GM18526 (cell line): ENCODE measurements around the gene SLC22A4.

ENCODE experiments used
- POLR2A ChIP-seq: IDR thresholded peaks from 3 replicates; pipeline ENCODE4 v1.6.1; 2011; ENCODE audit not compliant: insufficient read length; ENCODE audit errors: extremely low read depth

The SLC22A4 gene

GRCh38 chr5:132267931-132268768 is 26.0 kb upstream of the SLC22A4 start:
- TF ChIP-seq POLR2A, result no peak

- TF ChIP-seq POLR2A, result no peak
These were observed 25.2 kb upstream of the SLC22A4 start for GRCh38 chr5:132268769-132269551.

GRCh38 chr5:132269635-132270334 is 24.4 kb upstream of the SLC22A4 start:
- TF ChIP-seq POLR2A, result no peak

- no peak for TF ChIP-seq POLR2A
These were observed 23.9 kb upstream of the SLC22A4 start for GRCh38 chr5:132270335-132270665.

- TF ChIP-seq POLR2A, result no peak
These were observed 23.5 kb upstream of the SLC22A4 start for GRCh38 chr5:132270706-132271105.

GRCh38 chr5:132271251-132272246 is 22.6 kb upstream of the SLC22A4 start:
- TF ChIP-seq POLR2A, result no peak

- no peak for TF ChIP-seq POLR2A
These were observed 21.6 kb upstream of the SLC22A4 start for GRCh38 chr5:132272311-132273210.

- TF ChIP-seq POLR2A, result no peak
These were observed 20.6 kb upstream of the SLC22A4 start for GRCh38 chr5:132273631-132274030.

GRCh38 chr5:132274050-132274792 is 20.0 kb upstream of the SLC22A4 start:
- no peak for TF ChIP-seq POLR2A

GRCh38 chr5:132275367-132276220 is 18.6 kb upstream of the SLC22A4 start:
- TF ChIP-seq POLR2A, result no peak

GRCh38 chr5:132277256-132277655 is 16.9 kb upstream of the SLC22A4 start:
- TF ChIP-seq POLR2A, result no peak
